GM21360 (cell line): ENCODE data around the gene TRAPPC4.

Experiments
- ATAC-seq: cut with Tn5 transposase; IDR thresholded peaks from one replicate; pipeline ENCODE4 v1.9.1; 2021; ENCODE audit warnings: mild to moderate bottlenecking, moderate library complexity; ENCODE audit not compliant: unreplicated experiment

TRAPPC4 gene

DNA sequence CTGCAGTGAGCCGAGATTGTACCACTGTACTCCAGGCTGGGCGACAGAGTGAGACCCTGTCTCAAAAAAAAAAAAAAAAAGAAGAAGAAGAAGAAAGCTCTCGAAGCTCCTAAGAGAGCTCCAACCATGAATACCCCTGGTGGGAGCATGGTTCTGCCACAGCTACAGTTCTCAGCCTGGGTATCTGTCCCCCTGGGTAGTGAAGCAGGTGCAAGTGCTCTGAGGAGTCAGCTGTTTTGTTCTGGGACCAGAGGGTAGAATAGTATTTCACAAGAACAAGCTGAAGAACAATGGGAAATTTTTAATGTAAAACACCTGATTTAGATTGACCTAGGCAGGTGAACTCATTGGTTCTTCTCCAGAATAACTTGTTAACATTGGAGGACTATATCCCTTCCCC, 42.7 kb downstream of the TRAPPC4 start:
- no peak for ATAC-seq

- no peak for ATAC-seq
Observed at GRCh38 chr11:119062779-119063178, 44.2 kb downstream of the TRAPPC4 start.

- ATAC-seq = no peak
Observed at GRCh38 chr11:119065369-119065768, 46.8 kb downstream of the TRAPPC4 start.

DNA sequence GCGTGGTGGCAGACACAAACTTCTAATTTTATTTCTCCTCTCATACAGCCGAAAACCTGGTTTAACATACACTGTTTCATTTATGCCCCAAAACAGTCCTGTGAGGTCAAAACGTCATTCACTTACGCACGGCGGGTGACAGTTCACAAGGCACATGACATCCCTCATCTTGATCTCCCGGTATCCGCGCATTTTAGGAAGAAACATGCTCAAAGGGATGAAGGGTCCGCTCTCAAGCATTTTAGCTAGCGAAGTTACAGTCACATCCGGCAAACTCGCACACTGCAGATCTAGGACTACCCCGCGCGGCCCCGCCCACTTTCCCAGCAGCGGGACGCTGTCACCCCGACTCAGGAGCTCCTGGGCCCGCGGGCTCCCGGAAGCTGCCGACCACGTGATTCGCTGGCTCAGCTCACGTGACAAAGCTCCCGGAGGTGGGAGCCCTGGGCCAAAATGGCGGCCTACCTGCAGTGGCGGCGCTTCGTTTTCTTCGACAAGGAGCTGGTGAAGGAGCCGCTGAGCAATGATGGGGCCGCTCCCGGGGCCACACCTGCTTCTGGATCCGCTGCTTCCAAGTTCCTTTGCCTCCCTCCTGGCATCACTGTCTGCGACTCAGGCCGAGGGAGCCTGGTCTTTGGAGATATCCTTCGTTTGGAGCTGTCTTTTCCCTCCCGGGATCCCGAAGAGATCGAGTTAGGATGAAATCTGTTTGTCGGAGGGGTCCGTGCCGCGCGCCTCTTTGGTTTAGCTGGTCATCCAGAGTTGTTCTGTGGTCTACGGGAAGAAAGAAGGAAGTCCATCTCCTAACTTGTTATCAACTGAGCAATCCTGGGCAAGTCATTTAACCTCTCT, 49.0 kb downstream of the TRAPPC4 start, which contains the start of gene VPS11:
VPS11 (plus strand) TSS at position 448 of the 852 bp plus-strand sequence; CDS start at position 454, 6 bp downstream.
- ATAC-seq = peak; percentile 87
